GM12873 (cell line): Measurements from ENCODE around the gene MSANTD1.

ENCODE experiments used
- CTCF ChIP-seq: IDR thresholded peaks from 2 replicates; pipeline ENCODE4 v1.5.1; 2012; ENCODE audit warnings: low read depth, mild to moderate bottlenecking, moderate library complexity, low read length, control low read depth; ENCODE audit not compliant: insufficient read depth; ENCODE audit errors: missing control alignments

MSANTD1 gene

GRCh38 chr4:3240936-3241522 lies 7.9 kb upstream of the MSANTD1 start:
- no peak for TF ChIP-seq CTCF

- TF ChIP-seq CTCF, result no peak
Observed at GRCh38 chr4:3241898-3242524, 6.9 kb upstream of the MSANTD1 start.

GRCh38 chr4:3243136-3243780 lies 5.7 kb upstream of the MSANTD1 start:
- TF ChIP-seq CTCF, result no peak

GRCh38 chr4:3244002-3244401 lies 5.0 kb upstream of the MSANTD1 start:
- no peak for TF ChIP-seq CTCF

GRCh38 chr4:3244747-3245146 lies 4.2 kb upstream of the MSANTD1 start:
- no peak for TF ChIP-seq CTCF

GRCh38 chr4:3245676-3246075 lies 3.3 kb upstream of the MSANTD1 start:
- no peak for TF ChIP-seq CTCF

GRCh38 chr4:3246458-3247398 lies 2.2 kb upstream of the MSANTD1 start:
- TF ChIP-seq CTCF, result no peak
